KMS-11 (cell line): ENCODE measurements around the gene CACNB2.

ENCODE experiments used
- H2AFZ ChIP-seq: fragments of 200-600 bp; sonication (generic); 2 replicates; pipeline ENCODE4 v1.6.1; 2016; ENCODE audit warnings: antibody characterized with exemption, mixed run types, low read depth
- H3K27ac ChIP-seq: fragments of 200-600 bp; sonication (generic); 2 replicates; pipeline ENCODE4 v1.6.1; 2016; ENCODE audit warnings: mild to moderate bottlenecking, mixed run types
- H3K27me3 ChIP-seq: fragments of 200-600 bp; sonication (generic); 2 replicates; pipeline ENCODE4 v1.6.1; 2017; ENCODE audit warnings: mild to moderate bottlenecking, low read depth, mixed run types, moderate library complexity; ENCODE audit not compliant: insufficient read depth
- H3K36me3 ChIP-seq: fragments of 200-600 bp; sonication (generic); 2 replicates; pipeline ENCODE4 v1.6.1; 2017; ENCODE audit warnings: mild to moderate bottlenecking, mixed run types; ENCODE audit not compliant: insufficient read depth
- H3K4me1 ChIP-seq: fragments of 200-600 bp; sonication (generic); 2 replicates; pipeline ENCODE4 v1.6.1; 2016; ENCODE audit warnings: mild to moderate bottlenecking, low read depth, mixed run types; ENCODE audit not compliant: poor library complexity, severe bottlenecking
- H3K4me2 ChIP-seq: fragments of 200-600 bp; sonication (generic); 2 replicates; pipeline ENCODE4 v1.7.0; 2016; ENCODE audit warnings: mild to moderate bottlenecking, mixed run types
- H3K4me3 ChIP-seq: fragments of 200-600 bp; sonication (generic); IDR thresholded peaks from 2 replicates; pipeline ENCODE4 v1.6.1; 2017; ENCODE audit warnings: low read depth, low read length, mixed read lengths; ENCODE audit not compliant: insufficient read depth
- H3K79me2 ChIP-seq: fragments of 200-600 bp; sonication (generic); 2 replicates; pipeline ENCODE4 v1.6.1; 2016; ENCODE audit warnings: low read depth, mixed run types; ENCODE audit not compliant: insufficient read depth
- H3K9ac ChIP-seq: fragments of 200-600 bp; sonication (generic); 2 replicates; pipeline ENCODE4 v1.6.1; 2016; ENCODE audit warnings: mild to moderate bottlenecking, mixed run types
- H4K20me1 ChIP-seq: fragments of 200-600 bp; sonication (generic); 2 replicates; pipeline ENCODE4 v1.6.1; 2016; ENCODE audit warnings: mild to moderate bottlenecking, mixed run types; ENCODE audit not compliant: insufficient read depth
- CTCF ChIP-seq: fragments of 200-600 bp; sonication (generic); conservative IDR thresholded peaks from 2 replicates; pipeline ENCODE4 v1.6.1; 2017; ENCODE audit warnings: low read depth, mild to moderate bottlenecking, antibody characterized with exemption, low read length, moderate library complexity, mixed read lengths

CACNB2 gene

GRCh38 chr10:18158773-18159265 lies 18.6 kb downstream of the CACNB2 start:
- no peaks in the 10 kb centered on the region for H4K20me1 ChIP-seq
- no peaks in the 10 kb centered on the region for H3K36me3 ChIP-seq
- no peak overlapping the region for H3K4me2 ChIP-seq
- H3K27me3 ChIP-seq, result no peaks in the 10 kb centered on the region
- H3K9ac ChIP-seq, result no peak overlapping the region
- H3K4me1 ChIP-seq, result no peaks in the 10 kb centered on the region
- no peak for TF ChIP-seq CTCF
- no peaks in the 10 kb centered on the region for H3K79me2 ChIP-seq
- no peak overlapping the region for H3K4me3 ChIP-seq
- H2AFZ ChIP-seq, result no peak overlapping the region
- no peak overlapping the region for H3K27ac ChIP-seq

GRCh38 chr10:18159557-18159956 lies 19.3 kb downstream of the CACNB2 start:
- Histone ChIP-seq H3K4me2 (no peak overlapping the region), H4K20me1 (no peaks in the 10 kb centered on the region), H3K27me3 (no peaks in the 10 kb centered on the region), H3K4me1 (no peaks in the 10 kb centered on the region), H3K79me2 (no peaks in the 10 kb centered on the region), H3K9ac (no peak overlapping the region), H3K36me3 (no peaks in the 10 kb centered on the region), H3K4me3 (no peak overlapping the region), H2AFZ (no peak overlapping the region), H3K27ac (no peak overlapping the region)
- TF ChIP-seq CTCF, result no peak

GRCh38 chr10:18162021-18162627 lies 21.9 kb downstream of the CACNB2 start:
- Histone ChIP-seq H3K36me3 (no peaks in the 10 kb centered on the region), H4K20me1 (no peaks in the 10 kb centered on the region), H3K27me3 (no peaks in the 10 kb centered on the region), H3K4me3 (no peak overlapping the region), H3K9ac (no peak overlapping the region), H3K79me2 (no peaks in the 10 kb centered on the region), H2AFZ (no peak overlapping the region), H3K27ac (no peak overlapping the region), H3K4me2 (no peak overlapping the region), H3K4me1 (no peaks in the 10 kb centered on the region)
- TF ChIP-seq CTCF, result no peak

- H3K9ac ChIP-seq, result no peak overlapping the region
- no peak for TF ChIP-seq CTCF
- no peaks in the 10 kb centered on the region for H4K20me1 ChIP-seq
- H3K27me3 ChIP-seq, result no peaks in the 10 kb centered on the region
- H2AFZ ChIP-seq, result no peak overlapping the region
- no peaks in the 10 kb centered on the region for H3K36me3 ChIP-seq
- no peak overlapping the region for H3K4me2 ChIP-seq
- H3K4me1 ChIP-seq, result no peaks in the 10 kb centered on the region
- H3K79me2 ChIP-seq, result no peaks in the 10 kb centered on the region
- H3K27ac ChIP-seq, result no peak overlapping the region
- H3K4me3 ChIP-seq, result no peak overlapping the region
Measured at GRCh38 chr10:18164093-18164492, 23.9 kb downstream of the CACNB2 start.
